ENCODE measurements around the gene SND1. TPM values are rescaled to one million over a fixed set of nuclear protein-coding genes. Genes with fewer than 3 reads are reported as not detected.

The SND1 gene
- total and polyA plus RNA-seq, 2 donors (not counting 3 experiments of a cell fraction or from before 2014, with no cell fraction given): 116 to 249 TPM

DNA sequence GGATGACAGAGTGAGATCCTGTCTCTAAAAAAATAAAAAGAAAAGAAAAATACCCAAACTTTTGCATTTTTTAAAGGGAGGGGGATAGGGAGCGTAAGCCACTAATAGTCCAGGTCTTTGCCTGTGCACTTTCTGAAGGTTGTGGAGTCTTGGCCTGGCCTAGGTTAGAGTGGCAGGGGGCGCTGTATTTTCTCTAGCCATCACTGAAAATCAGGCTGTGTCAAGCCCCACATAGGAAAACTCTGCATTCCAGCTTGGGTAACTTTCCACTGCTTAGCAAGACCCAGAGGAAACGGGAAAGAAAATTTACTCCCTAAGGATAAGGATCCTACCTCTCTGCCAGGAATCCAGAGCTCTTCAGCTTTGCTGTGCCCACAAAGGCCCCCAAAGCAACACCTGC lies 23.5 kb upstream of the SND1 start:
- no peaks in the 10 kb centered on the region for H3K79me2 ChIP-seq (ENCODE audit: control insufficient read depth, insufficient read depth, low read length)
- no peak overlapping the region for H3K4me3 ChIP-seq (replicated peaks in 1 of 3; ENCODE audit: insufficient read depth in 1 of 3, low read depth in 1 of 3, low read length in 3 of 3)
- no peaks in the 10 kb centered on the region for H3K9me3 ChIP-seq (replicated peaks; ENCODE audit: control insufficient read depth, insufficient read depth, low read length)
- H3K27me3 ChIP-seq (ENCODE audit: control insufficient read depth in 2 of 2, insufficient read depth in 2 of 2, low read length in 2 of 2): peaks cover 5 to 20% of the 10 kb centered on the region in 2 experiments
- no peak for FAIRE-seq
- no peaks in the 10 kb centered on the region for H3K36me3 ChIP-seq (ENCODE audit: control insufficient read depth in 2 of 2, extremely low read depth in 1 of 2, insufficient read depth in 2 of 2, low read length in 2 of 2)
- no peaks in the 10 kb centered on the region for H3K9me1 ChIP-seq (replicated peaks; ENCODE audit: control insufficient read depth, extremely low read depth, insufficient read depth, low read length)
- dilution Hi-C loops (cut with MboI; ENCODE audit: extremely low pct_ligation_motif_present, low sequenced_read_pairs): no loop called here
- H3K4me2 ChIP-seq (ENCODE audit: insufficient read depth, low read length): no peak overlapping the region
- no peak overlapping the region for H3K9ac ChIP-seq (replicated peaks; ENCODE audit: extremely low read depth, insufficient read depth, low read length)
- DNase-seq (ENCODE audit: low read depth, low spot score): peak; percentile 19
- H3K4me1 ChIP-seq (ENCODE audit: control insufficient read depth, extremely low read depth, insufficient read depth, low read length): no peaks in the 10 kb centered on the region
- H3K27ac ChIP-seq (ENCODE audit: insufficient read depth, low read depth, low read length): no peak overlapping the region
- ChIA-PET POLR2A (no interaction called here), CTCF (interaction anchor here (0.8 to 2.2 kb wide), 8 partner anchors 9 to 581 kb away, joined by 3 to 10 read pairs (median 4); no protein-coding TSS in a partner anchor)
- intact Hi-C loops (cut with micrococcal nuclease): loop anchor here (10.0 kb wide), 1 partner anchor 124 kb away; no protein-coding TSS in a partner anchor
- no peak overlapping the region for H2AFZ ChIP-seq (ENCODE audit: low read depth, low read length)
- H4K20me1 ChIP-seq (replicated peaks; ENCODE audit: control insufficient read depth, extremely low read depth, insufficient read depth, low read length): no peaks in the 10 kb centered on the region
- no TSS peak for BruUV-seq (replicated peaks)
- TF ChIP-seq, protein P1, sequence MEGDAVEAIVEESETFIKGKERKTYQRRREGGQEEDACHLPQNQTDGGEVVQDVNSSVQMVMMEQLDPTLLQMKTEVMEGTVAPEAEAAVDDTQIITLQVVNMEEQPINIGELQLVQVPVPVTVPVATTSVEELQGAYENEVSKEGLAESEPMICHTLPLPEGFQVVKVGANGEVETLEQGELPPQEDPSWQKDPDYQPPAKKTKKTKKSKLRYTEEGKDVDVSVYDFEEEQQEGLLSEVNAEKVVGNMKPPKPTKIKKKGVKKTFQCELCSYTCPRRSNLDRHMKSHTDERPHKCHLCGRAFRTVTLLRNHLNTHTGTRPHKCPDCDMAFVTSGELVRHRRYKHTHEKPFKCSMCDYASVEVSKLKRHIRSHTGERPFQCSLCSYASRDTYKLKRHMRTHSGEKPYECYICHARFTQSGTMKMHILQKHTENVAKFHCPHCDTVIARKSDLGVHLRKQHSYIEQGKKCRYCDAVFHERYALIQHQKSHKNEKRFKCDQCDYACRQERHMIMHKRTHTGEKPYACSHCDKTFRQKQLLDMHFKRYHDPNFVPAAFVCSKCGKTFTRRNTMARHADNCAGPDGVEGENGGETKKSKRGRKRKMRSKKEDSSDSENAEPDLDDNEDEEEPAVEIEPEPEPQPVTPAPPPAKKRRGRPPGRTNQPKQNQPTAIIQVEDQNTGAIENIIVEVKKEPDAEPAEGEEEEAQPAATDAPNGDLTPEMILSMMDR (IDR thresholded peaks at IDR 0.05; ENCODE audit: extremely low read depth in 1 of 2, insufficient read depth in 1 of 2, low read depth in 1 of 2, low read length in 2 of 2): peak in 1 of 2 donors; percentile 23
- TF ChIP-seq FOS (IDR thresholded peaks at IDR 0.05; ENCODE audit: borderline replicate concordance, insufficient read depth, low read length): no peak

DNA sequence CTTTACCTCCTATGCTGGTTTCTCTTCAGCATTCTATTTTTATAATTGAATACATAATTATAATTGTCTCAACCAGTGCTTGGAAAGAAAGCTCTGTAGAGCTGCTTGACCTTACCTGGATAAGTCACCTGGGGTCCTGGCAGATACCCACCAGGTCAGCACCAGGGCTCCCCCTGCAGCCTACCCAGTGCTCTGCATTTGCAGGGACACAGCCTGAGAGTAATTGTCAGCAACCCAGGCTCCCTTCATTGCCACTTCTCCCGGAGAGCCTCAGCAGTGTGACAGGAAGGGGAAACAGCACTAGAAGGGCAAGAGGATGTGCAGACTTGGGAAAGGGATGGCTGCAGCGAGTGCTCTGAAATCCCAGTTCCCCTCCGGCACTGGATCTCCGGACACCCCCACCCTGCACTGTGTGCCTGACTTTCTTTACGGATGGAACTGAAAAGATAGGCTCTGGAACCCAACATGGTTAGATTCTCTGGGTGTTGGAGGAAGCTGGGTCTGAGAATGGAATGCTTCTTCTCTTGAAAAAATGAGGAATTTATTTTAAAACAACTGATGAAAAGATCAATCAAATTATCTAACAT lies 22.6 kb upstream of the SND1 start:
- Histone ChIP-seq H3K27ac (ENCODE audit: insufficient read depth, low read depth, low read length) (no peak overlapping the region), H3K79me2 (ENCODE audit: control insufficient read depth, insufficient read depth, low read length) (no peaks in the 10 kb centered on the region), H3K4me3 (replicated peaks in 1 of 3; ENCODE audit: insufficient read depth in 1 of 3, low read depth in 1 of 3, low read length in 3 of 3) (no peak overlapping the region), H3K4me1 (ENCODE audit: control insufficient read depth, extremely low read depth, insufficient read depth, low read length) (no peaks in the 10 kb centered on the region), H3K36me3 (ENCODE audit: control insufficient read depth in 2 of 2, extremely low read depth in 1 of 2, insufficient read depth in 2 of 2, low read length in 2 of 2) (no peaks in the 10 kb centered on the region), H3K9ac (replicated peaks; ENCODE audit: extremely low read depth, insufficient read depth, low read length) (no peak overlapping the region), H3K4me2 (ENCODE audit: insufficient read depth, low read length) (no peak overlapping the region), H3K9me1 (replicated peaks; ENCODE audit: control insufficient read depth, extremely low read depth, insufficient read depth, low read length) (no peaks in the 10 kb centered on the region), H2AFZ (ENCODE audit: low read depth, low read length) (no peak overlapping the region), H4K20me1 (replicated peaks; ENCODE audit: control insufficient read depth, extremely low read depth, insufficient read depth, low read length) (no peaks in the 10 kb centered on the region), H3K9me3 (replicated peaks; ENCODE audit: control insufficient read depth, insufficient read depth, low read length) (no peaks in the 10 kb centered on the region), H3K27me3 (ENCODE audit: control insufficient read depth in 2 of 2, insufficient read depth in 2 of 2, low read length in 2 of 2) (peaks cover 6 to 19% of the 10 kb centered on the region in 2 experiments)
- POLR2A ChIA-PET: no interaction called here
- CTCF ChIA-PET: interaction anchor here (0.5 to 2.2 kb wide), 9 partner anchors 8 to 580 kb away, joined by 3 to 10 read pairs (median 3); no protein-coding TSS in a partner anchor
- intact Hi-C loops (cut with micrococcal nuclease): loop anchor here (10.0 kb wide), 1 partner anchor 125 kb away; no protein-coding TSS in a partner anchor
- FAIRE-seq: no peak
- DNase-seq (ENCODE audit: low read depth, low spot score): no peak
- TF ChIP-seq, protein P1 (IDR thresholded peaks at IDR 0.05; ENCODE audit: extremely low read depth in 1 of 2, insufficient read depth in 1 of 2, low read depth in 1 of 2, low read length in 2 of 2): peak; percentile 26 to 36
- no peak for TF ChIP-seq MYC (IDR thresholded peaks at IDR 0.05; ENCODE audit: low read depth, low read length)
- BruUV-seq (replicated peaks): no TSS peak
- dilution Hi-C loops (cut with MboI; ENCODE audit: extremely low pct_ligation_motif_present, low sequenced_read_pairs): no loop called here

All from endothelial cell of umbilical vein (primary cell).